Esophagus squamous epithelium (tissue), 5 donors: ENCODE results near the gene CHMP2A. TPM values are rescaled to one million over a fixed set of nuclear protein-coding genes. Genes with fewer than 3 reads are reported as not detected.
A peak's percentile ranks its signal among the peaks of the same experiment; 100 is the strongest.

Source experiments
- DNase-seq: peaks from one replicate; lab custom pipeline; 2025; lab: John Stamatoyannopoulos, UW
- H3K27ac ChIP-seq, 4 donors: fragments of 200-600 bp; sonication (generic); one replicate each; pipeline ENCODE4 v1.5.1; 2016 to 2019; ENCODE audit warnings: mild to moderate bottlenecking in 1 of 4
- H3K27me3 ChIP-seq, 4 donors: fragments of 200-600 bp; sonication (generic); 1 replicate in 3 of 4; 2 replicates in 1 of 4; pipeline versions ENCODE4 v1.5.1 to v1.6.0; 2017 to 2021; ENCODE audit warnings: antibody characterized with exemption in 1 of 4
- H3K36me3 ChIP-seq, 3 donors: fragments of 200-600 bp; sonication (generic); one replicate each; pipeline ENCODE4 v1.5.1; 2016 to 2019
- H3K4me1 ChIP-seq, 3 donors: fragments of 200-600 bp; sonication (generic); one replicate each; pipeline ENCODE4 v1.5.1; 2017 to 2019
- H3K4me3 ChIP-seq, 4 donors: fragments of 200-600 bp; sonication (generic); 1 replicate in 3 of 4; 2 replicates in 1 of 4; pipeline ENCODE4 v1.5.1; 2016 to 2019; ENCODE audit warnings: mild to moderate bottlenecking in 2 of 4, moderate library complexity in 1 of 4
- H3K9me3 ChIP-seq, 3 donors: fragments of 200-600 bp; sonication (generic); one replicate each; pipeline ENCODE4 v1.5.1; 2016 to 2019
- POLR2A ChIP-seq, 4 donors: fragments of 450-650 bp; IDR thresholded peaks; one replicate each; pipeline ENCODE4 v1.6.1; 2017; ENCODE audit warnings: antibody characterized with exemption in 4 of 4, mild to moderate bottlenecking in 4 of 4, moderate library complexity in 3 of 4
- WGBS, 2 donors: methylation state at CpG; one replicate each; pipeline ENCODE4 v1.1.5; 2018; 5-methylcytosine and 5-hydroxymethylcytosine counted together
- intact Hi-C: fragments of 100-400 bp; cut with DNase I; formaldehyde crosslinking; loops from one replicate; pipeline ENCODE4 v1.15.0; 2022
- total RNA-seq, 4 donors: library from RNA; depleted of rRNA; stranded (reverse); fragments of >200 nt; gene quantifications; one replicate each; pipeline ENCODE4 v1.1.0, GENCODE V29; 2016
- TF ChIP-seq, protein P1 (sequence below), 6 experiments: fragments of 450-650 bp in 4 of 6; fragments of 200-600 bp in 2 of 6; sonication (generic) in 2 of 6; IDR thresholded peaks; one replicate each; pipeline ENCODE4 v1.5.1; 2016 to 2019; ENCODE audit warnings: antibody characterized with exemption in 6 of 6, mild to moderate bottlenecking in 4 of 6, moderate library complexity in 4 of 6
- donor health status: DM: yes; HTN: yes; CAD: no.

CHMP2A gene
- total RNA-seq, 4 donors from 2014 or later, result 76.5 to 99.5 (median 86.6) TPM

- 64 to 82% methylated on average over 3 of the region's 3 CpGs for WGBS, 2 donors
- H3K4me3 ChIP-seq, result no peak overlapping the region
- H3K36me3 ChIP-seq, result no peaks in the 10 kb centered on the region
- TF ChIP-seq POLR2A (IDR thresholded peaks at IDR 0.05), result no peak
- TF ChIP-seq, protein P1, sequence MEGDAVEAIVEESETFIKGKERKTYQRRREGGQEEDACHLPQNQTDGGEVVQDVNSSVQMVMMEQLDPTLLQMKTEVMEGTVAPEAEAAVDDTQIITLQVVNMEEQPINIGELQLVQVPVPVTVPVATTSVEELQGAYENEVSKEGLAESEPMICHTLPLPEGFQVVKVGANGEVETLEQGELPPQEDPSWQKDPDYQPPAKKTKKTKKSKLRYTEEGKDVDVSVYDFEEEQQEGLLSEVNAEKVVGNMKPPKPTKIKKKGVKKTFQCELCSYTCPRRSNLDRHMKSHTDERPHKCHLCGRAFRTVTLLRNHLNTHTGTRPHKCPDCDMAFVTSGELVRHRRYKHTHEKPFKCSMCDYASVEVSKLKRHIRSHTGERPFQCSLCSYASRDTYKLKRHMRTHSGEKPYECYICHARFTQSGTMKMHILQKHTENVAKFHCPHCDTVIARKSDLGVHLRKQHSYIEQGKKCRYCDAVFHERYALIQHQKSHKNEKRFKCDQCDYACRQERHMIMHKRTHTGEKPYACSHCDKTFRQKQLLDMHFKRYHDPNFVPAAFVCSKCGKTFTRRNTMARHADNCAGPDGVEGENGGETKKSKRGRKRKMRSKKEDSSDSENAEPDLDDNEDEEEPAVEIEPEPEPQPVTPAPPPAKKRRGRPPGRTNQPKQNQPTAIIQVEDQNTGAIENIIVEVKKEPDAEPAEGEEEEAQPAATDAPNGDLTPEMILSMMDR (IDR thresholded peaks at IDR 0.05), result no peak
- intact Hi-C loops, result no loop called here
- no peaks in the 10 kb centered on the region for H3K27me3 ChIP-seq
- no peaks in the 10 kb centered on the region for H3K9me3 ChIP-seq
- no peak for DNase-seq
- H3K4me1 ChIP-seq, result peaks cover 17 to 22% (median 18%) of the 10 kb centered on the region in 3 donors
- no peak overlapping the region for H3K27ac ChIP-seq
Measured at GRCh38 chr19:58522709-58523108, 32.2 kb downstream of the CHMP2A start.

DNA sequence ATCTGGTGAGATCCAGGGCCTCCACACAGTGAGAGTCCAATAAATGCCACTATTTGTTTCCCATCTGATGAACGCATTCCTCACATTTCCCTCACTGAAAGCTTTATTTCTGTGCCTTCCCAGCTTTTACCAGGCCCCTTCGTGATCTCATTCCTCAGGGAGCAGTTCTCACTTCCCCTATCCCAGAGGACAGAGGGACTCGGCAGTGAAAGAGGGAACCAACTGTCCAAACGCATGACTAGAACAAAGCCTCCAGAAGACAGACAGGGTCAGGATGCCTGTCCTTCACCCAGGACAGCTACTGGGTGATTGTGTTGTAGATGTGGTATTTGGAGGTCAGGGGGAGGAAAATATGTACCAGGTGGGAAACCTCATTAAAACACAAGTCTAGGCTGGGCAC is 33.3 kb downstream of the CHMP2A start:
- TF ChIP-seq POLR2A (IDR thresholded peaks at IDR 0.05), result no peak
- TF ChIP-seq, protein P1 (IDR thresholded peaks at IDR 0.05), result no peak
- intact Hi-C loops, result no loop called here
- H3K4me1 ChIP-seq, result peaks cover 20 to 32% (median 23%) of the 10 kb centered on the region in 3 donors
- DNase-seq, result no peak
- no peaks in the 10 kb centered on the region for H3K27me3 ChIP-seq
- H3K4me3 ChIP-seq, result no peak overlapping the region
- H3K27ac ChIP-seq, result no peak overlapping the region
- whole genome bisulfite sequencing, 2 donors, result 74 to 77% methylated on average over 3 to 4 of the region's 4 CpGs
- H3K36me3 ChIP-seq, result peaks cover 0 to 10% (median 6%) of the 10 kb centered on the region in 3 donors
- no peaks in the 10 kb centered on the region for H3K9me3 ChIP-seq

- TF ChIP-seq, protein P1 (IDR thresholded peaks at IDR 0.05), result peak in 1 of 6 experiments; percentile 7
- TF ChIP-seq POLR2A (IDR thresholded peaks at IDR 0.05), result no peak
- 10 to 12% methylated on average over 2 to 4 of the region's 7 CpGs for WGBS, 2 donors
- intact Hi-C loops, result no loop called here
- Histone ChIP-seq H3K4me1 (peaks cover 20 to 46% (median 23%) of the 10 kb centered on the region in 3 donors), H3K9me3 (no peaks in the 10 kb centered on the region), H3K27ac (peak overlapping the region; percentile 94 to 99 (median 96)), H3K4me3 (peak overlapping the region; percentile 78 to 92 (median 80)), H3K36me3 (peaks cover 0 to 22% (median 14%) of the 10 kb centered on the region in 3 donors), H3K27me3 (no peaks in the 10 kb centered on the region)
- DNase-seq, result no peak
Measured at GRCh38 chr19:58520257-58520599, 34.7 kb downstream of the CHMP2A start.

DNA sequence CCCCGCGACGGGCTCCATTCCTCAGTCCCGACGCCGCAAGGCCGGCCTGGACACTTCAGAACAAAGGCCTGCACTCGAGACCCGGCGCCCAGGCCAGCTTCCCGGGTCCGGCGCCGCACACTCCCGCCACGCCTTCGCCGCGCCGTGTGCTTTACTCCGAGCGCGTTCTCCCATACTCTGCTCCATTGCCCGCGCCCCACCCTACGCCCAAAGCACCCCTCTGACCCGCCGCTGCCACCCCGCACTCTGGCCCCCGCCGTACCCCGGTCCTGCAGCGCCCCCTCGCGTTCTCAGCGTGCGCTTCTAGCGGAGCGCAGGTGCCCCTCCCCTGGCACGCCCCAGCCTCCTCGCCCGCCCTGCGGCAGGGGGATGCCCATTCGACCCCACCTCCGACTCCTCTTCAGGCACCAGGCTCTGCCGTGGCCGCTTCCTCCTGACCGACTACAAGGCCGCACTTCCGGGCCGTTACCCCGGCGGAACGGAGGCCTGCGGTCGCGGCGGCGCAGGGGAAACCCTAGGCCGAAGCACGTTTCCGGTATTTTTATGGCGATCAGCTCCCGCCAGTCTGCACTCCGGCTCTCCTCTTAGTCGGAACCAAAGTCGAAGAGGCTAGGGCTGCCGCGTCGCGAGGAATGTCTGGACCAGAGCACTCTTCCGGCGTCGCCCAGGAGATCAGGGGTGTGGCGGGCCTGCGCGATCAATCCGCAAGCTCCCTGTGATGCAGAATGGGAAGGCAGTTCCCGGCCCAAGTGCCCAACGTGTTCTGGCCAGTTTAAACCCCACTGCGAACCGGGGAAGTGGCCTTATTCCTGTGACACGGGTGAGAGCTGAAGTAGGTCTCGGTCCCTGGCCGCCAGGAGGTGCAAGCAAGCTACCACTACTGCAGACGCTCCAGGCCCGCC is 35.3 kb downstream of the CHMP2A start, which contains the start of gene ZBTB45:
Gene ZBTB45, minus strand, starts transcription at position 456 of the 902 bp plus-strand sequence. CDS start 2,137 bp downstream, outside the sequence.
- Histone ChIP-seq H3K27me3 (no peaks in the 10 kb centered on the region), H3K36me3 (peaks cover 0 to 22% (median 14%) of the 10 kb centered on the region in 3 donors), H3K4me1 (peaks cover 20 to 53% (median 29%) of the 10 kb centered on the region in 3 donors), H3K4me3 (peak within 1 kb of the TSS; percentile 78 to 92 (median 80)), H3K9me3 (no peaks in the 10 kb centered on the region), H3K27ac (peak within 1 kb of the TSS; percentile 94 to 99 (median 96))
- peak; percentile 71 for DNase-seq
- intact Hi-C loops, result no loop called here
- peak in 2 of 4 donors; percentile 20 to 49 for TF ChIP-seq POLR2A (IDR thresholded peaks at IDR 0.05)
- TF ChIP-seq, protein P1 (IDR thresholded peaks at IDR 0.05), result peak; percentile 57 to 94 (median 91)
- WGBS, 2 donors, result 0% methylated on average over 8 to 15 of the region's 87 CpGs

GRCh38 chr19:58519087-58519354 is 35.9 kb downstream of the CHMP2A start:
- intact Hi-C loops, result no loop called here
- H3K27me3 ChIP-seq, result no peaks in the 10 kb centered on the region
- no peaks in the 10 kb centered on the region for H3K9me3 ChIP-seq
- 0% methylated on average over 7 of the region's 14 CpGs; no CpG with 5 or more reads in 1 of the 2 donors for WGBS, 2 donors
- H3K4me1 ChIP-seq, result peaks cover 25 to 58% (median 34%) of the 10 kb centered on the region in 3 donors
- no peak for TF ChIP-seq POLR2A (IDR thresholded peaks at IDR 0.05)
- TF ChIP-seq, protein P1 (IDR thresholded peaks at IDR 0.05), result peak in 2 of 6 experiments; percentile 72 to 77
- H3K4me3 ChIP-seq, result peak overlapping the region; percentile 78 to 92 (median 80)
- no peak for DNase-seq
- peak overlapping the region; percentile 94 to 99 (median 96) for H3K27ac ChIP-seq
- H3K36me3 ChIP-seq, result peaks cover 0 to 22% (median 14%) of the 10 kb centered on the region in 3 donors
